NCI-H345 treated with DMSO at 0.1 percent for 48 hours (cell line): ENCODE measurements around the gene WDR4.
"Not testable (repeated sequence)": the region's sequence is repeated elsewhere in the genome, so short reads cannot be mapped to it uniquely, and the experiment has no call there.

ENCODE experiments used
- DNase-seq: peaks from one replicate; lab custom pipeline; 2025; ENCODE audit not compliant: unreplicated experiment; lab: John Stamatoyannopoulos, UW

WDR4 gene

GRCh38 chr21:42819861-42820615 is 59.3 kb downstream of the WDR4 start:
- DNase-seq, result no peak

- DNase-seq, result peak; percentile 48
These were observed 61.0 kb downstream of the WDR4 start for GRCh38 chr21:42818328-42818749.

- no peak for DNase-seq
These were observed 64.1 kb downstream of the WDR4 start for GRCh38 chr21:42815217-42815616.

GRCh38 chr21:42812528-42813241 is 66.7 kb downstream of the WDR4 start:
- not testable (repeated sequence) for DNase-seq

GRCh38 chr21:42811960-42812359 is 67.4 kb downstream of the WDR4 start:
- DNase-seq, result no peak

- DNase-seq, result no peak
These were observed 69.5 kb downstream of the WDR4 start for GRCh38 chr21:42809577-42810475.

GRCh38 chr21:42809171-42809570 is 70.2 kb downstream of the WDR4 start:
- no peak for DNase-seq

- DNase-seq, result no peak
These were observed 71.3 kb downstream of the WDR4 start for GRCh38 chr21:42807938-42808613.

GRCh38 chr21:42807293-42807895 is 71.9 kb downstream of the WDR4 start:
- not testable (repeated sequence) for DNase-seq

- no peak for DNase-seq
These were observed 72.7 kb downstream of the WDR4 start for GRCh38 chr21:42806509-42807140.

GRCh38 chr21:42801616-42802015 is 77.7 kb downstream of the WDR4 start:
- DNase-seq, result not testable (repeated sequence)

- no peak for DNase-seq
These were observed 79.4 kb downstream of the WDR4 start for GRCh38 chr21:42799948-42800347.

- no peak for DNase-seq
These were observed 79.8 kb downstream of the WDR4 start for GRCh38 chr21:42799516-42799915.
